Neural cell (in vitro differentiated cells): Measurements from ENCODE around the gene SUGCT. TPM values are rescaled to one million over a fixed set of nuclear protein-coding genes. Genes with fewer than 3 reads are reported as not detected.

Experiments used
- H2AFZ ChIP-seq: fragments of 200-600, 300-800 bp; sonication (generic), shearing (Covaris generic); 2 replicates; pipeline ENCODE4 v1.6.0; 2014; ENCODE audit warnings: low read depth, mild to moderate bottlenecking, antibody characterized with exemption, low read length, moderate library complexity
- H3F3A ChIP-seq: fragments of 200-600 bp; shearing (Covaris generic); 2 replicates; pipeline ENCODE4 v1.6.1; 2016; ENCODE audit warnings: mild to moderate bottlenecking, moderate library complexity, mixed read lengths, antibody characterized with exemption, low read length; ENCODE audit not compliant: insufficient read depth, poor library complexity, severe bottlenecking
- H3K27ac ChIP-seq: fragments of 200-600, 300-800 bp; sonication (generic), shearing (Covaris generic); 2 replicates; pipeline ENCODE4 v1.5.1; 2014; ENCODE audit warnings: mild to moderate bottlenecking, low read length, moderate library complexity
- H3K27me3 ChIP-seq: fragments of 300-800, 200-600 bp; sonication (generic), shearing (Covaris generic); 2 replicates; pipeline ENCODE4 v1.6.0; 2014; ENCODE audit warnings: mild to moderate bottlenecking, low read depth, low read length, moderate library complexity; ENCODE audit not compliant: insufficient read depth
- H3K36me3 ChIP-seq: fragments of 300-800, 200-600 bp; sonication (generic), shearing (Covaris generic); 2 replicates; pipeline ENCODE4 v1.5.1; 2014; ENCODE audit warnings: mild to moderate bottlenecking, antibody characterized with exemption, low read length, moderate library complexity; ENCODE audit not compliant: insufficient read depth
- H3K4me2 ChIP-seq: fragments of 300-800, 200-600 bp; sonication (generic), shearing (Covaris generic); 2 replicates; pipeline ENCODE4 v1.6.0; 2014; ENCODE audit warnings: mild to moderate bottlenecking, low read length
- H3K4me3 ChIP-seq: fragments of 300-800, 200-600 bp; sonication (generic), shearing (Covaris generic); 2 replicates; pipeline ENCODE4 v1.5.1; 2014; ENCODE audit warnings: mild to moderate bottlenecking, low read length, moderate library complexity
- H3K79me2 ChIP-seq: fragments of 200-600 bp; shearing (Covaris generic); replicated peaks from 2 replicates; pipeline ENCODE4 v1.6.0; 2014; ENCODE audit warnings: mild to moderate bottlenecking, low read length, moderate library complexity; ENCODE audit not compliant: insufficient read depth
- H3K9ac ChIP-seq: fragments of 300-800, 200-600 bp; sonication (generic), shearing (Covaris generic); 2 replicates; pipeline ENCODE4 v1.6.1; 2016; ENCODE audit warnings: mild to moderate bottlenecking, low read length, mixed read lengths
- H3K9me2 ChIP-seq: fragments of 200-600 bp; shearing (Covaris generic); 2 replicates; pipeline ENCODE4 v1.6.1; 2016; ENCODE audit warnings: mild to moderate bottlenecking, low read length, mixed read lengths; ENCODE audit not compliant: insufficient read depth
- H3K9me3 ChIP-seq: fragments of 200-600, 300-800 bp; sonication (generic), shearing (Covaris generic); 2 replicates; pipeline ENCODE4 v1.6.1; 2016; ENCODE audit warnings: mild to moderate bottlenecking, mixed run types, low read length, moderate library complexity, mixed read lengths
- H4K20me1 ChIP-seq: fragments of 200-600 bp; shearing (Covaris generic); 2 replicates; pipeline ENCODE4 v1.6.1; 2016; ENCODE audit warnings: mild to moderate bottlenecking, mixed run types; ENCODE audit not compliant: insufficient read depth
- CTCF ChIP-seq: fragments of 450-650 bp; IDR thresholded peaks from 2 replicates; pipeline ENCODE4 v1.5.1; 2014; ENCODE audit warnings: antibody characterized with exemption, mild to moderate bottlenecking, moderate library complexity; ENCODE audit not compliant: poor library complexity, severe bottlenecking
- EP300 ChIP-seq: fragments of 450-650 bp; conservative IDR thresholded peaks from 2 replicates; pipeline ENCODE4 v1.6.1; 2014; ENCODE audit warnings: antibody characterized with exemption, mild to moderate bottlenecking, moderate library complexity; ENCODE audit not compliant: poor library complexity, severe bottlenecking
- EZH2 ChIP-seq: fragments of 200-600, 300-800 bp; shearing (Covaris generic), sonication (generic); IDR thresholded peaks from 2 replicates; pipeline ENCODE4 v1.6.1; 2014; ENCODE audit warnings: antibody characterized with exemption, low read length, borderline replicate concordance, mild to moderate bottlenecking; ENCODE audit not compliant: insufficient read depth, poor library complexity, severe bottlenecking
- MXI1 ChIP-seq: fragments of 450-650 bp; conservative IDR thresholded peaks from 2 replicates; pipeline ENCODE4 v1.6.1; 2014; ENCODE audit warnings: antibody characterized with exemption, mild to moderate bottlenecking; ENCODE audit not compliant: poor library complexity, severe bottlenecking
- POLR2AphosphoS5 ChIP-seq: IDR thresholded peaks from 2 replicates; pipeline ENCODE4 v1.6.1; 2012
- RAD21 ChIP-seq: fragments of 450-650 bp; conservative IDR thresholded peaks from 2 replicates; pipeline ENCODE4 v1.6.1; 2014; ENCODE audit warnings: antibody characterized with exemption, mild to moderate bottlenecking, moderate library complexity
- REST ChIP-seq: IDR thresholded peaks from 2 replicates; pipeline ENCODE4 v1.6.1; 2012; ENCODE audit warnings: borderline replicate concordance
- SMC3 ChIP-seq: fragments of 450-650 bp; conservative IDR thresholded peaks from 2 replicates; pipeline ENCODE4 v1.6.1; 2014; ENCODE audit warnings: antibody characterized with exemption, mild to moderate bottlenecking, moderate library complexity; ENCODE audit not compliant: poor library complexity
- TAF1 ChIP-seq: IDR thresholded peaks from 2 replicates; pipeline ENCODE4 v1.6.1; 2012; ENCODE audit warnings: low read depth
- polyA plus RNA-seq: library from polyadenylated mRNA; depleted of rRNA; stranded (reverse); fragments of >200 nt; gene quantifications from 2 replicates; pipeline ENCODE4 v1.2.3, GENCODE V29; 2014

SUGCT gene
- polyA plus RNA-seq, 1 donor from 2014 or later = not detected

GRCh38 chr7:40182452-40182851, 47.6 kb downstream of the SUGCT start:
- no peaks in the 10 kb centered on the region for H3F3A ChIP-seq
- no peaks in the 10 kb centered on the region for H3K27me3 ChIP-seq
- no peak overlapping the region for H3K4me2 ChIP-seq
- no peak overlapping the region for H3K27ac ChIP-seq
- no peaks in the 10 kb centered on the region for H3K9me3 ChIP-seq
- TF ChIP-seq CTCF = no peak
- TF ChIP-seq TAF1 = no peak
- no peak for TF ChIP-seq EP300
- no peak for TF ChIP-seq EZH2
- no peak for TF ChIP-seq REST
- no peak for TF ChIP-seq MXI1
- TF ChIP-seq POLR2AphosphoS5 = no peak
- TF ChIP-seq SMC3 = no peak
- no peak for TF ChIP-seq RAD21
- no peaks in the 10 kb centered on the region for H4K20me1 ChIP-seq
- no peak overlapping the region for H2AFZ ChIP-seq
- no peaks in the 10 kb centered on the region for H3K36me3 ChIP-seq
- H3K4me3 ChIP-seq = no peak overlapping the region
- no peak overlapping the region for H3K9ac ChIP-seq
- no peaks in the 10 kb centered on the region for H3K9me2 ChIP-seq
- H3K79me2 ChIP-seq = no peaks in the 10 kb centered on the region

- no peak overlapping the region for H3K27ac ChIP-seq
- H3K4me3 ChIP-seq = no peak overlapping the region
- no peaks in the 10 kb centered on the region for H3K79me2 ChIP-seq
- no peaks in the 10 kb centered on the region for H3F3A ChIP-seq
- TF ChIP-seq TAF1 (no peak), CTCF (no peak), MXI1 (no peak), EP300 (no peak), EZH2 (no peak), SMC3 (no peak), POLR2AphosphoS5 (no peak), REST (no peak), RAD21 (no peak)
- no peaks in the 10 kb centered on the region for H4K20me1 ChIP-seq
- no peaks in the 10 kb centered on the region for H3K9me3 ChIP-seq
- no peak overlapping the region for H3K9ac ChIP-seq
- H3K36me3 ChIP-seq = no peaks in the 10 kb centered on the region
- no peaks in the 10 kb centered on the region for H3K9me2 ChIP-seq
- no peaks in the 10 kb centered on the region for H3K27me3 ChIP-seq
- no peak overlapping the region for H2AFZ ChIP-seq
- no peak overlapping the region for H3K4me2 ChIP-seq
Observed at GRCh38 chr7:40186586-40186985, 51.8 kb downstream of the SUGCT start.
